Measurements from ENCODE around the gene ACBD6. TPM values are rescaled to one million over a fixed set of nuclear protein-coding genes. Genes with fewer than 3 reads are reported as not detected.
"Not testable (repeated sequence)": the region's sequence is repeated elsewhere in the genome, so short reads cannot be mapped to it uniquely, and the experiment has no call there.

Gene ACBD6
- total RNA-seq, 6 experiments from 2014 or later = 21.1 to 29.5 (median 27.0) TPM

GRCh38 chr1:180415985-180416633 lies 86.3 kb downstream of the ACBD6 start:
- Mint-ChIP-seq H3K4me3 (no peak overlapping the region), H3K27me3 (ENCODE audit: insufficient read depth) (no peaks in the 10 kb centered on the region), H3K4me1 (ENCODE audit: low read depth) (no peaks in the 10 kb centered on the region), H3K9me3 (no peaks in the 10 kb centered on the region), H3K27ac (no peak overlapping the region), H3K36me3 (ENCODE audit: low read depth) (peaks cover 8% of the 10 kb centered on the region)
- DNase-seq = peak; percentile 32
- TF ChIP-seq CTCF (IDR thresholded peaks at IDR 0.05) = peak; percentile 89

GRCh38 chr1:180415236-180415848 lies 87.0 kb downstream of the ACBD6 start:
- Mint-ChIP-seq H3K27me3 (ENCODE audit: insufficient read depth) (no peaks in the 10 kb centered on the region), H3K4me1 (ENCODE audit: low read depth) (no peaks in the 10 kb centered on the region), H3K27ac (no peak overlapping the region), H3K4me3 (no peak overlapping the region), H3K9me3 (no peaks in the 10 kb centered on the region), H3K36me3 (ENCODE audit: low read depth) (peaks cover 9% of the 10 kb centered on the region; the same call in 1 of the 2 replicates)
- DNase-seq = no peak
- no peak for TF ChIP-seq CTCF (IDR thresholded peaks at IDR 0.05)

DNA sequence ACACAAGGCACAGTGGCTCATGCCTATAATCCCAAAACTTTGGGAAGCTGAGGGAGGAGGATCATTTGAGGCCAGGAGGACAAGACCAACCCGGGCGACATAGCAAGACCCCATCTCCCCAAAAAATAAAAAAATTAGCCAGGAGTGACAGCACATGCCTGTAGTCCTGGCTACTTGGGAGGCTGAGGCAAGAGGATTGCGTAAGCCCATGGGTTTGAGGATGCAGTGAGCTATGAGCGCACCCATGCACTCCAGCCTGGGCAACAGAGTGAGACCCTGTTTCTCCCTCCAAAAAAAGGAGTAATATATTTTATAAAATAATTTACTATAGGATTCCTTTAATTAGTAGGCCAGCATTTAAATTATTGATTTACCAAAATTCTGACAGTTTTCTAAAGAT lies 89.8 kb downstream of the ACBD6 start:
- DNase-seq = no peak
- Mint-ChIP-seq H3K9me3 (no peaks in the 10 kb centered on the region), H3K36me3 (ENCODE audit: low read depth) (peaks cover 14% of the 10 kb centered on the region), H3K27me3 (ENCODE audit: insufficient read depth) (no peaks in the 10 kb centered on the region), H3K4me1 (ENCODE audit: low read depth) (no peaks in the 10 kb centered on the region), H3K4me3 (no peak overlapping the region), H3K27ac (no peak overlapping the region)
- TF ChIP-seq CTCF (IDR thresholded peaks at IDR 0.05) = no peak

- H3K4me1 Mint-ChIP-seq (ENCODE audit: low read depth); H3K27me3 Mint-ChIP-seq (ENCODE audit: insufficient read depth); H3K9me3 Mint-ChIP-seq; H3K4me3 Mint-ChIP-seq; DNase-seq; H3K27ac Mint-ChIP-seq: not testable (repeated sequence)
- peaks cover 18% of the 10 kb centered on the region for H3K36me3 Mint-ChIP-seq (ENCODE audit: low read depth)
These were observed 94.2 kb downstream of the ACBD6 start for GRCh38 chr1:180408128-180408527.

- Mint-ChIP-seq H3K4me3 (no peak overlapping the region), H3K27ac (no peak overlapping the region), H3K4me1 (ENCODE audit: low read depth) (peaks cover 6% of the 10 kb centered on the region; the same call in 1 of the 2 replicates), H3K27me3 (ENCODE audit: insufficient read depth) (no peaks in the 10 kb centered on the region), H3K36me3 (ENCODE audit: low read depth) (peaks cover 16% of the 10 kb centered on the region), H3K9me3 (no peaks in the 10 kb centered on the region)
- no peak for TF ChIP-seq CTCF (IDR thresholded peaks at IDR 0.05)
- no peak for DNase-seq
These were observed 95.3 kb downstream of the ACBD6 start for GRCh38 chr1:180407051-180407450.

- TF ChIP-seq CTCF (IDR thresholded peaks at IDR 0.05) = no peak
- H3K27me3 Mint-ChIP-seq (ENCODE audit: insufficient read depth) = no peaks in the 10 kb centered on the region; the same call in 1 of the 2 replicates
These were observed 99.8 kb downstream of the ACBD6 start for GRCh38 chr1:180402551-180402950.

More at GRCh38 chr1:180402551-180402950, 99.8 kb downstream of the ACBD6 start:
- Mint-ChIP-seq H3K4me3 (no peak overlapping the region), H3K27ac (no peak overlapping the region), H3K4me1 (ENCODE audit: low read depth) (peaks cover 11% of the 10 kb centered on the region), H3K9me3 (no peaks in the 10 kb centered on the region), H3K36me3 (ENCODE audit: low read depth) (peaks cover 5% of the 10 kb centered on the region; the same call in 1 of the 2 replicates)
- no peak for DNase-seq
